ENCODE results near the gene ENPEP.
"Not testable (repeated sequence)": the region's sequence is repeated elsewhere in the genome, so short reads cannot be mapped to it uniquely, and the experiment has no call there.

The ENPEP gene

GRCh38 chr4:110474481-110474880 is 1.5 kb upstream of the ENPEP start:
- no peak for DNase-seq (ENCODE audit: extremely low read depth, low read depth)
- H3K4me3 ChIP-seq (replicated peaks; ENCODE audit: low read depth, low read length): no peak overlapping the region
- no peak for TF ChIP-seq CTCF (IDR thresholded peaks at IDR 0.05; ENCODE audit: low read depth, low read length, missing control alignments)

- not testable (repeated sequence) for H3K4me3 ChIP-seq (replicated peaks; ENCODE audit: low read depth, low read length); DNase-seq (ENCODE audit: extremely low read depth, low read depth)
These were observed 875 bp upstream of the ENPEP start for GRCh38 chr4:110475080-110475479.

GRCh38 chr4:110477836-110478235 is 1.9 kb downstream of the ENPEP start:
- H3K4me3 ChIP-seq (replicated peaks; ENCODE audit: low read depth, low read length): no peak overlapping the region
- no peak for DNase-seq (ENCODE audit: extremely low read depth, low read depth)
- no peak for TF ChIP-seq CTCF (IDR thresholded peaks at IDR 0.05; ENCODE audit: low read depth, low read length, missing control alignments)

- peak; percentile 95 for DNase-seq (ENCODE audit: extremely low read depth, low read depth)
- TF ChIP-seq CTCF (IDR thresholded peaks at IDR 0.05; ENCODE audit: low read depth, low read length, missing control alignments): peak; percentile 64
- no peak overlapping the region for H3K4me3 ChIP-seq (replicated peaks; ENCODE audit: low read depth, low read length)
These were observed 4.1 kb downstream of the ENPEP start for GRCh38 chr4:110480031-110480549.

GRCh38 chr4:110480746-110481271 is 4.9 kb downstream of the ENPEP start:
- no peak for DNase-seq (ENCODE audit: extremely low read depth, low read depth)
- TF ChIP-seq CTCF (IDR thresholded peaks at IDR 0.05; ENCODE audit: low read depth, low read length, missing control alignments): no peak
- H3K4me3 ChIP-seq (replicated peaks; ENCODE audit: low read depth, low read length): no peak overlapping the region

- TF ChIP-seq CTCF (IDR thresholded peaks at IDR 0.05; ENCODE audit: low read depth, low read length, missing control alignments): no peak
- no peak for DNase-seq (ENCODE audit: extremely low read depth, low read depth)
- H3K4me3 ChIP-seq (replicated peaks; ENCODE audit: low read depth, low read length): no peak overlapping the region
These were observed 7.6 kb downstream of the ENPEP start for GRCh38 chr4:110483516-110483915.

- no peak for TF ChIP-seq CTCF (IDR thresholded peaks at IDR 0.05; ENCODE audit: low read depth, low read length, missing control alignments)
- DNase-seq (ENCODE audit: extremely low read depth, low read depth): no peak
These were observed 8.1 kb downstream of the ENPEP start for GRCh38 chr4:110484029-110484428.

More at GRCh38 chr4:110484029-110484428, 8.1 kb downstream of the ENPEP start:
- H3K4me3 ChIP-seq (replicated peaks; ENCODE audit: low read depth, low read length): no peak overlapping the region

Data from HFF-Myc (cell line).